Omental fat pad (tissue), 4 donors: ENCODE measurements around the gene HACD2. TPM values are rescaled to one million over a fixed set of nuclear protein-coding genes. Genes with fewer than 3 reads are reported as not detected.
"Not testable (repeated sequence)": the region's sequence is repeated elsewhere in the genome, so short reads cannot be mapped to it uniquely, and the experiment has no call there.

Experiments
- ATAC-seq: fragments of 150-250 bp; one replicate; pipeline ENCODE4 v1.9.1; 2016; ENCODE audit warnings: mild to moderate bottlenecking, moderate library complexity; ENCODE audit not compliant: low FRiP score
- DNase-seq: peaks from one replicate; pipeline ENCODE4 v3.0.0-alpha.2; 2019; ENCODE audit warnings: low spot score
- CTCF ChIP-seq, 3 donors: fragments of 450-650 bp; IDR thresholded peaks; one replicate each; pipeline ENCODE4 v1.5.1; 2016 to 2017; ENCODE audit warnings: antibody characterized with exemption in 3 of 3, mild to moderate bottlenecking in 3 of 3, moderate library complexity in 2 of 3
- total RNA-seq, 4 donors: library from RNA; depleted of rRNA; stranded (reverse); fragments of >200 nt; gene quantifications; one replicate each; pipeline ENCODE4 v1.1.0, GENCODE V29; 2016

Gene HACD2
- total RNA-seq, 4 donors from 2014 or later, result 31.7 to 44.9 (median 34.0) TPM

DNA sequence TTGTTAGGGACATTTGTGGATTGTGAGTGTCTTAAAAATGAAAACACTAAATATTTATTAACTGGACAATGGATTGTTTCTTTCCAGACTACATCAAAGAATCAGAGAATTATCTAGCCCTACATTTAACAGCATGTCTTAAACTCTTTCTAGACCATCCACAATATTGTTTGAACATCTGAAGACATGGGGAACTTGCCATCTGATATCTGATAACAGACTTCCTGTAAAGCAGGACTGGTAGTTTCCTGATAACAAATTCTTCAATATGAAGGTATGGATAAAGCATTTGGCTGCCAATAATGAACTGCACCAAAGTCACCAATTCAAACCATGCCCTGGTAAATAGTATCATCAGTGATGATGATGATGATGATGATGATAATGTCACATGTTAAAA, 26.2 kb upstream of the HACD2 start:
- DNase-seq (no peak), ATAC-seq (no peak)
- TF ChIP-seq CTCF (IDR thresholded peaks at IDR 0.05), result no peak

DNA sequence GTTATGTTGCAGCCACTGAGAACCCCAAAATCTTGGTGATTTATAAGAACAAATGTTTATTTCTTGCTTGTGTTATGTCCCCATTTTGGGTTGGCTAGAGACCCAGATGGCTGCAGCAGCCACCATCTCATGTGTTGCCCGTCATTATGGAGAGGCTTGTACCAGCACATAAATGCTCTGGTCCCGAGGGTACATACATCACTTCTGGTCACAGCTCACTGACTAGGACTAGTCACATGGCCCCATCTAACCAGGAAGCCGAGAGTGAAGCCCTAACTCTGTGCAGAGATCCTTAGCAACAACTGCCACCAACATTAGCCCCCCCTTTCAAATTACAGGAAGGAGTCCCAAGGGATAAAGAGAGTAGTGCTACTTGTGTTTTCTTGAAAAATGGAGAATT, 25.5 kb upstream of the HACD2 start:
- no peak for ATAC-seq
- TF ChIP-seq CTCF (IDR thresholded peaks at IDR 0.05), result no peak
- no peak for DNase-seq

DNA sequence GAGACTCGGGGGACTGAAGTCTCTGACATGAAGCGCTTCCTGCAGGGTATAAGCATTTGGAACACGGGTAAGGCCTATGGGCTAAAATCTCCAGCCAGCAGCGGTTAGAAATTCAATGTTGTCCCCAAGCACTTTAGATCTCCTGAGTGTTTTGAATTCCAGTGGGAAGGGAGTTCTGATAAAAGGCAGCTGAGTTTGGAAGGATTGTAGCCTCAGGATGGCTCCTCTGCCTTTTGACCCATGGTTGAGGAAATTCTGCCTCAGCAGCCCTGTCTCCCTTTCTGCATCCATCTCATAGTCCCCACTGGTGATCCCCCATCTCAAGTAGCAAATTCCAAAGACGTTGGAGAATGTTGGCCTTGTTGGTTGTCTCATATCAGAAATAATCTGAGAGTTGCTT, 24.2 kb upstream of the HACD2 start:
- ATAC-seq (no peak), DNase-seq (no peak)
- TF ChIP-seq CTCF (IDR thresholded peaks at IDR 0.05), result no peak

GRCh38 chr3:123608263-123608937, 23.5 kb upstream of the HACD2 start:
- DNase-seq, result no peak
- no peak for ATAC-seq
- TF ChIP-seq CTCF (IDR thresholded peaks at IDR 0.05), result no peak

- ATAC-seq (no peak), DNase-seq (no peak)
- TF ChIP-seq CTCF (IDR thresholded peaks at IDR 0.05), result no peak
These were observed 21.7 kb upstream of the HACD2 start for GRCh38 chr3:123606527-123606926.

- ATAC-seq (no peak), DNase-seq (no peak)
- no peak for TF ChIP-seq CTCF (IDR thresholded peaks at IDR 0.05)
These were observed 21.0 kb upstream of the HACD2 start for GRCh38 chr3:123605789-123606234.

- ATAC-seq, DNase-seq: not testable (repeated sequence)
These were observed 18.3 kb upstream of the HACD2 start for GRCh38 chr3:123603153-123603552.
